ENCODE results near the gene PMF1. TPM values are rescaled to one million over a fixed set of nuclear protein-coding genes. Genes with fewer than 3 reads are reported as not detected.
"Not testable (repeated sequence)": the region's sequence is repeated elsewhere in the genome, so short reads cannot be mapped to it uniquely, and the experiment has no call there.

The PMF1 gene
- total RNA-seq, 2 donors from 2014 or later, result 64.6 to 125 TPM

- no peak overlapping the region for H3K4me3 ChIP-seq
- WGBS, result 78% methylated on average over 5 of the region's 5 CpGs
- H3K9me3 ChIP-seq, result no peaks in the 10 kb centered on the region
- DNase-seq (ENCODE audit: low spot score), result no peak
- intact Hi-C loops (cut with DNase I), result no loop called here
- H3K27me3 ChIP-seq (replicated peaks; ENCODE audit: insufficient read depth), result no peaks in the 10 kb centered on the region
- TF ChIP-seq CTCF (IDR thresholded peaks at IDR 0.05), result no peak
- no peak for TF ChIP-seq POLR2AphosphoS5 (IDR thresholded peaks at IDR 0.05)
- peaks cover 0 to 2% of the 10 kb centered on the region in 2 donors for H3K36me3 ChIP-seq
- H3K27ac ChIP-seq, result no peak overlapping the region
- H3K4me1 ChIP-seq (replicated peaks), result no peaks in the 10 kb centered on the region
Observed at GRCh38 chr1:156167536-156167935, 45.3 kb upstream of the PMF1 start.

GRCh38 chr1:156172696-156173470 is 39.9 kb upstream of the PMF1 start:
- 89% methylated on average over 9 of the region's 9 CpGs for WGBS

GRCh38 chr1:156176610-156177210 is 36.1 kb upstream of the PMF1 start:
- Histone ChIP-seq H3K27me3 (replicated peaks; ENCODE audit: insufficient read depth) (no peaks in the 10 kb centered on the region), H3K9me3 (no peaks in the 10 kb centered on the region), H3K4me1 (replicated peaks) (no peaks in the 10 kb centered on the region), H3K4me3 (no peak overlapping the region), H3K36me3 (peaks cover 0 to 4% of the 10 kb centered on the region in 2 donors), H3K27ac (no peak overlapping the region)
- WGBS, result 93% methylated on average over 10 of the region's 12 CpGs
- no peak for TF ChIP-seq CTCF (IDR thresholded peaks at IDR 0.05)
- no peak for TF ChIP-seq POLR2AphosphoS5 (IDR thresholded peaks at IDR 0.05)
- TF ChIP-seq POLR2A (IDR thresholded peaks at IDR 0.05), result no peak
- intact Hi-C loops (cut with DNase I), result no loop called here
- DNase-seq (ENCODE audit: low spot score), result no peak

More at GRCh38 chr1:156172696-156173470, 39.9 kb upstream of the PMF1 start:
- TF ChIP-seq POLR2AphosphoS5 (IDR thresholded peaks at IDR 0.05), result no peak
- H3K36me3 ChIP-seq, result peaks cover 0 to 4% of the 10 kb centered on the region in 2 donors
- H3K27me3 ChIP-seq (replicated peaks; ENCODE audit: insufficient read depth), result no peaks in the 10 kb centered on the region
- H3K9me3 ChIP-seq, result no peaks in the 10 kb centered on the region
- H3K4me3 ChIP-seq, result no peak overlapping the region
- no peaks in the 10 kb centered on the region for H3K4me1 ChIP-seq (replicated peaks)
- intact Hi-C loops (cut with DNase I), result no loop called here
- no peak overlapping the region for H3K27ac ChIP-seq
- no peak for DNase-seq (ENCODE audit: low spot score)

DNA sequence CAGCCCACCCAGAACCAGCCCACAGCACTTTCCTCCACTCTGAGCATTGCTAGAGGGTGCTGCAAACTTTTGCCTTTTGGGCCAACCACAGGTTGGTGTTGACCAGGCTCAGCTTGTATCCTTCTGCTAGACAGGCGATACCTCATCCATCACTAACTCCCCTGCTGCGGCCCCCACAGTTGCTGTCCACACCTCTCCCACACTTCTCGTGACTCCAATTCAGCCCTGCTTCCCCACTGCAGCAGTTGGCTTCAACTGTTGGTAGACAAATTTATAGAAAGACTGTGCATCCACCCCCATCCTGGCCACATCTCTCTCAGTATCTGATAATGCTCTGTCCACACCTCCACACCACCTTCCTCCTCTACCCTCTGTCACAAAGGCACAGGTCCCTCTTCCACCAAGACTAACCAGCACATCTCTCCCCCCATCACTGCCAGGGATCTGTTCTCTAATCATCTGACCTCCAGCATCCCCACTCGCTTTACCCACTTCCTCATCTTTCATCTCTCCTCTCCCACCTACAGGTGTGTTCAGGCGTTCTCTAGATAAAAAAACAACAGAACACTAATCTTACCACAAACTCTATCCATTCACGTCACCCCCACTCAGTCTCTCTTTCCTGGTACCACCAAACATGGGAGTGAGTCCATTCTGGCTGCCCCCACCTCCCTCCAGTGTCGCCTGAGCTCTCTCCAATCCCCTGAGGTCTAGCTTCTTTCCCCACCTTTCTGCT is 34.7 kb upstream of the PMF1 start:
- no peak overlapping the region for H3K27ac ChIP-seq
- H3K9me3 ChIP-seq, result no peaks in the 10 kb centered on the region
- no peaks in the 10 kb centered on the region for H3K4me1 ChIP-seq (replicated peaks)
- WGBS, result 79% methylated on average over 7 of the region's 7 CpGs
- H3K4me3 ChIP-seq, result no peak overlapping the region
- H3K36me3 ChIP-seq, result no peaks in the 10 kb centered on the region
- H3K27me3 ChIP-seq (replicated peaks; ENCODE audit: insufficient read depth), result no peaks in the 10 kb centered on the region
- TF ChIP-seq POLR2AphosphoS5 (IDR thresholded peaks at IDR 0.05) (no peak), CTCF (IDR thresholded peaks at IDR 0.05) (no peak), POLR2A (IDR thresholded peaks at IDR 0.05) (no peak)
- intact Hi-C loops (cut with DNase I), result no loop called here
- no peak for DNase-seq (ENCODE audit: low spot score)

DNA sequence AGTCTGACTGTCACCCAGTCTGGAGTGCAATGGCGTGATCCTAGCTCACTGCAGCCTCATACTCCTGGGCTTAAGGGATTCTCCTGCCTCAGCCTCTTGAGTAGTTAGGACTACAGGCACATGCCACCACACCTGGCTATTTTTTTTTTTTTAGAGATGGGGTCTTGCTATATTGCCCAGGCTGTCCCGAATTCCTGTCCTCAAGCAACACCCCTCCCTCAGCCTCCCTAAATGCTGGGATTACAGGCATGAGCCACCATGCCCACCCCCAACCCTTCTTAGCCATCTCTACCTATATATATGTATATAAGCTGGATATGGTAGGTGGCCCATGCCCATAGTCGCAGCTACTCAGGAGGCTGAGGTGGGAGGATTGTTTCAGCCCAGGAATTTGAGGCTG is 32.3 kb upstream of the PMF1 start:
- Histone ChIP-seq H3K27me3 (replicated peaks; ENCODE audit: insufficient read depth) (no peaks in the 10 kb centered on the region), H3K27ac (no peak overlapping the region), H3K36me3 (no peaks in the 10 kb centered on the region), H3K4me1 (replicated peaks) (no peaks in the 10 kb centered on the region), H3K9me3 (no peaks in the 10 kb centered on the region), H3K4me3 (no peak overlapping the region)
- intact Hi-C loops (cut with DNase I), result no loop called here
- TF ChIP-seq POLR2A (IDR thresholded peaks at IDR 0.05), result no peak
- no peak for TF ChIP-seq CTCF (IDR thresholded peaks at IDR 0.05)
- no peak for TF ChIP-seq POLR2AphosphoS5 (IDR thresholded peaks at IDR 0.05)
- 94% methylated on average over 3 of the region's 3 CpGs for WGBS
- DNase-seq (ENCODE audit: low spot score), result no peak

DNA sequence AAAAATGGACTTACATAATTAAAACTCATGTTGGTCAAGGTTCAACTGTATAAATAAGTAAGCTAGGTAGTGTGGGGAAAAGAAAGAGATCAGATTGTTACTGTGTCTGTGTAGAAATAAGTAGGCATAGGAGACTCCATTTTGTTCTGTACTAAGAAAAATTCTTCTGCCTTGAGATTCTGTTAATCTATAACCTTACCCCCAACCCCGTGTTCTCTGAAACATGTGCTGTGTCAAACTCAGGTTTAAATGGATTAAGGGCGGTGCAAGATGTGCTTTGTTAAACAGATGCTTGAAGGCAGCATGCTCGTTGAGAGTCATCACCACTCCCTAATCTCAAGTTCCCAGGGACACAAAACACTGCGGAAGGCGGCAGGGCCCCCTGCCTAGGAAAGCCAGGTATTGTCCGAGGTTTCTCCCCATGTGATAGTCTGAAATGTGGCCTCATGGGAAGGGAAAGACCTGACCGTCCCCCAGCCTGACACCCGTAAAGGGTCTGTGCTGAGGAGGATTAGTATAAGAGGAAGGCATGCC is 31.3 kb upstream of the PMF1 start:
- WGBS, result 43% methylated on average over 7 of the region's 8 CpGs
- H3K4me1 ChIP-seq (replicated peaks); H3K4me3 ChIP-seq; H3K27me3 ChIP-seq (replicated peaks; ENCODE audit: insufficient read depth); H3K36me3 ChIP-seq; intact Hi-C loops (cut with DNase I); H3K27ac ChIP-seq; DNase-seq (ENCODE audit: low spot score); H3K9me3 ChIP-seq: not testable (repeated sequence)

- WGBS, result 76% methylated on average over 12 of the region's 12 CpGs
- H3K4me3 ChIP-seq; intact Hi-C loops (cut with DNase I): not testable (repeated sequence)
Observed at GRCh38 chr1:156182010-156182779, 30.6 kb upstream of the PMF1 start.

More at GRCh38 chr1:156182010-156182779, 30.6 kb upstream of the PMF1 start:
- H3K9me3 ChIP-seq; H3K36me3 ChIP-seq; H3K27me3 ChIP-seq (replicated peaks; ENCODE audit: insufficient read depth); H3K27ac ChIP-seq; DNase-seq (ENCODE audit: low spot score); H3K4me1 ChIP-seq (replicated peaks): not testable (repeated sequence)

Measured in prostate gland (tissue), 2 donors.